ENCODE data around the gene LEAP2. TPM values are rescaled to one million over a fixed set of nuclear protein-coding genes. Genes with fewer than 3 reads are reported as not detected.

LEAP2 gene
- total RNA-seq, 4 donors from 2014 or later = 0.29 to 2.3 (median 0.92) TPM

- no peaks in the 10 kb centered on the region for H3K9me3 ChIP-seq
- no peak for TF ChIP-seq POLR2A (IDR thresholded peaks at IDR 0.05)
- no peak for TF ChIP-seq CTCF (IDR thresholded peaks at IDR 0.05)
- DNase-seq = no peak
- WGBS, 2 donors = 31 to 37% methylated on average over 4 of the region's 4 CpGs
- no peaks in the 10 kb centered on the region for H3K36me3 ChIP-seq
- H3K4me3 ChIP-seq = no peak overlapping the region
- intact Hi-C loops (cut with DNase I) = no loop called here
- peaks cover 16 to 32% (median 22%) of the 10 kb centered on the region in 3 donors for H3K4me1 ChIP-seq
- peak overlapping the region in 3 of 4 donors; percentile 79 to 87 (median 80) for H3K27ac ChIP-seq
- H3K27me3 ChIP-seq = no peaks in the 10 kb centered on the region
These were observed 32.2 kb upstream of the LEAP2 start for GRCh38 chr5:132841305-132841704.

GRCh38 chr5:132848270-132848669 lies 25.2 kb upstream of the LEAP2 start:
- no peaks in the 10 kb centered on the region for H3K27me3 ChIP-seq
- no peaks in the 10 kb centered on the region for H3K4me1 ChIP-seq
- WGBS, 2 donors = 91 to 92% methylated on average over 8 of the region's 8 CpGs
- no peak for DNase-seq
- H3K27ac ChIP-seq = no peak overlapping the region
- no peak overlapping the region for H3K4me3 ChIP-seq
- intact Hi-C loops (cut with DNase I) = no loop called here
- no peaks in the 10 kb centered on the region for H3K9me3 ChIP-seq
- H3K36me3 ChIP-seq = no peaks in the 10 kb centered on the region
- TF ChIP-seq CTCF (IDR thresholded peaks at IDR 0.05) (no peak), POLR2A (IDR thresholded peaks at IDR 0.05) (no peak)

- DNase-seq = no peak
- no peaks in the 10 kb centered on the region for H3K27me3 ChIP-seq
- H3K9me3 ChIP-seq = no peaks in the 10 kb centered on the region
- 43 to 59% methylated on average over 1 of the region's 1 CpG for WGBS, 2 donors
- H3K4me1 ChIP-seq = no peaks in the 10 kb centered on the region
- H3K4me3 ChIP-seq = no peak overlapping the region
- H3K27ac ChIP-seq = no peak overlapping the region
- intact Hi-C loops (cut with DNase I) = no loop called here
- no peak for TF ChIP-seq CTCF (IDR thresholded peaks at IDR 0.05)
- no peak for TF ChIP-seq POLR2A (IDR thresholded peaks at IDR 0.05)
- H3K36me3 ChIP-seq = no peaks in the 10 kb centered on the region
These were observed 24.1 kb upstream of the LEAP2 start for GRCh38 chr5:132849347-132849746.

- no peaks in the 10 kb centered on the region for H3K27me3 ChIP-seq
- H3K9me3 ChIP-seq = no peaks in the 10 kb centered on the region
- H3K4me3 ChIP-seq = no peak overlapping the region
- H3K36me3 ChIP-seq = no peaks in the 10 kb centered on the region
- no peak for DNase-seq
- intact Hi-C loops (cut with DNase I) = no loop called here
- WGBS, 2 donors = 79 to 82% methylated on average over 2 of the region's 2 CpGs
- H3K27ac ChIP-seq = no peak overlapping the region
- TF ChIP-seq CTCF (IDR thresholded peaks at IDR 0.05) = no peak
- no peak for TF ChIP-seq POLR2A (IDR thresholded peaks at IDR 0.05)
- no peaks in the 10 kb centered on the region for H3K4me1 ChIP-seq
These were observed 23.4 kb upstream of the LEAP2 start for GRCh38 chr5:132850066-132850465.

- DNase-seq = no peak
- intact Hi-C loops (cut with DNase I) = no loop called here
- Histone ChIP-seq H3K36me3 (no peaks in the 10 kb centered on the region), H3K4me3 (no peak overlapping the region), H3K4me1 (no peaks in the 10 kb centered on the region), H3K27me3 (no peaks in the 10 kb centered on the region), H3K27ac (no peak overlapping the region), H3K9me3 (no peaks in the 10 kb centered on the region)
- 85 to 86% methylated on average over 3 of the region's 3 CpGs for WGBS, 2 donors
- TF ChIP-seq CTCF (IDR thresholded peaks at IDR 0.05) (no peak), POLR2A (IDR thresholded peaks at IDR 0.05) (no peak)
These were observed 20.1 kb upstream of the LEAP2 start for GRCh38 chr5:132853323-132853722.
